GM18498 (cell line): ENCODE measurements around the gene GIPR.
"Not testable (repeated sequence)": the region's sequence is repeated elsewhere in the genome, so short reads cannot be mapped to it uniquely, and the experiment has no call there.

ENCODE experiments used
- ATAC-seq: cut with Tn5 transposase; IDR thresholded peaks from one replicate; pipeline ENCODE4 v1.9.1; 2021; ENCODE audit warnings: mild to moderate bottlenecking, moderate library complexity; ENCODE audit not compliant: unreplicated experiment

GIPR gene

GRCh38 chr19:45691516-45692186, 23.6 kb downstream of the GIPR start, which contains the start of gene SNRPD2:
Gene SNRPD2, minus strand, starts transcription at chr19:45691953. Its CDS starts 65 bp downstream, at chr19:45691888.
- ATAC-seq: peak; percentile 62

- peak; percentile 85 for ATAC-seq
Measured at GRCh38 chr19:45692187-45693105, 24.4 kb downstream of the GIPR start, which contains the start of gene QPCTL. Gene QPCTL, plus strand, starts transcription at chr19:45692666. Its CDS starts 38 bp downstream, at chr19:45692704.

DNA sequence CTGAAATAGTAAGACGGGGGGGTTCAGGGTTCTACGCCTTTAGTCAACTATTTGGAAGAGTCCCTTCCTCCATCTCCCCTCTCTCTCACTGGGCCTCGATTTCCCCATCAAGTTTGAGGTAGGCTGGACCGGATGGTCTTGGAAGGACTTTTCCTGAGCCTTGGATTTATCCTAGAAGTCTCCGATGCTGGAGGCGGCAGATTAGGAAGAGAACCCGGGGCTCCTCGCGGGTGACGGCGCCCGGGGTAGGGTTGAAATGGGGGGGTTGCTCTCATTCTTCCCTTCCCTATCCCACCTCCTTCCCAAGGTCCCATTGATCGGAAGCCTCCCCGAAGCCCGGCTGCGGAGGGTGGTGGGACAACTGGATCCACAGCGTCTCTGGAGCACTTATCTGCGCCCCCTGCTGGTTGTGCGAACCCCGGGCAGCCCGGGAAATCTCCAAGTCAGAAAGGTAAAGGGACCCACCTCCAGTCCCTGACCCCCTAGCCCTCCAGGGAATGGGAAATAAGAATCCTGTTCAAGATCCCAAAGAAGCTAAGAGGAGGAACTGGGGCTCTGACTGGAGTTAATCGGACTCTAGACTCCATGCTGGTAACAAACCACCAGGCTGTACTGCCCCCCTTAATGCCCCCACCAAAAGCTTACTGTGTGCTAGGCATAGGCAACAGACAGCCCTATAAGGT, 25.2 kb downstream of the GIPR start:
- no peak for ATAC-seq

GRCh38 chr19:45701676-45702075, 33.7 kb downstream of the GIPR start:
- ATAC-seq: no peak

GRCh38 chr19:45705115-45705514, 37.1 kb downstream of the GIPR start:
- ATAC-seq: no peak

DNA sequence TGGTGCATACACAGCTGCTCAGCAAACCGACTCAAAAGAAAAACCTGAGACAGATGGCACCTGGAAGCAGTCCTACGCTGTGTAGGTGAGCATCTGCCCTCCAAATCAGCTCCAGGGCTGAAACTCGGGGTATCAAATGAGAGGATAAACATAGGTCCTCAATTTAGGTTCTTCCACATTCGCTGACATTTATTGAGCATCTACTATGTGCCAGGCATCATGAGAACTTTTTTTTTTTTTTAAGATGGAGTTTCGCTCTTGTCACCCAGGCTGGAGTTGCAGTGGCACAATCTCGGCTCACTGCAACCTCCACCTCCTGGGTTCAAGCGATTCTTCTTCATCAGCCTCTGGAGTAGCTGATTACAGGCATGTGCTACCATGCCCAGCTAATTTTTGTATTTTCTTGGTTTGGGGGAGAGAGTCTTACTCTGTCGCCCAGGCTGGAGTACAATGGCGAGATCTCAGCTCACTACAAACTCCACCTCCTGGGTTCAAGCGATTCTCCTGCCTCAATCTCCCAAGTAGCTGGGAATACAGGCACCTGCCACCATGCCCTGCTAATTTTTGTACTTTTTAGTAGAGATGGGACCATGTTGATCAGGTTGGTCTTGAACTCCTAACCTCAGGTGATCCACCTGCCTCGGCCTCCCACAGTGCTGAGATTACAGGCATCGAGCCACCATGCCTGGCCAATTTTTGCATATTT, 37.8 kb downstream of the GIPR start:
- no peak for ATAC-seq

- ATAC-seq: no peak
Measured at GRCh38 chr19:45710356-45711130, 42.5 kb downstream of the GIPR start.

DNA sequence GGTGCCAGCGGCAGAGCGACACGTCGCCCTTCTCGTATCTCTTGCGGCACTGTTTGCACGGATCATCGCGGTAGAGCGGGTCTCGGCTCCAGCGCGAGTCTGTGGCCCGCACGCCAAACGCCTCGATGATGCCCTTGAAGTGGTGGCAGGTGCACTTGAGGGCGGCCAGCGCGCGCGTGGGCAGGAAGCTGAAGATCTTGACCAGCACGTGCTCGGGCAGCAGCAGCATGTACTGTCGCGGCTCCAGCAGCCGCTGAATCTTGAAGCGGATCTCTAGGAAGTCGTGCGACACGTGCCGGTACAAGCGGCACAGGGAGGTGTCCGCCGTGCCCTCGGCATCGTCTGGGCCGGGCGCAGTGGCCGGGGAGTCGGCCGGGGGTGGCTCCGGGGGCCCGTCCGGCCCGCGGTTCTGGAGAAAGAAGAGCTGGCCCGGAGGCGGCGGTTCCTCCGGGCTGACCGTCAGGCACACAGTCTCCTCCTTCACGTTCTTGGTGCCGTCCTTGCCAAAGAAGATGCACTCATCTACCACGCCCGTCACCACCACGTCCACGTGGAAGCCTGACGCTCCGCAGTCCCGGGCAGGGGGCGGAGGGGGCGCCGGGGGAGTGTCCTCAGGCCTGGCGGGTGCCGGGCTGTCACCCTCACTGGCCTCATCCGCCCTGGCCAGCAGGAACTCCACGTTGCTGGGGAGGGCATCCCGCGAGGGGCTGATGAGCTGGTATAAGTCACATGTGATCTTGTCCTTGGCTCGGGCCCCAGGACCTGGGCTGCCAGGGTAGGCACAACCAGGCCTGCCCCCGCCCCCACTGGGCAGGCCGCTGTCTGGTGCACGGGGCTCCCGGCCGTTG, 44.1 kb downstream of the GIPR start:
- no peak for ATAC-seq

DNA sequence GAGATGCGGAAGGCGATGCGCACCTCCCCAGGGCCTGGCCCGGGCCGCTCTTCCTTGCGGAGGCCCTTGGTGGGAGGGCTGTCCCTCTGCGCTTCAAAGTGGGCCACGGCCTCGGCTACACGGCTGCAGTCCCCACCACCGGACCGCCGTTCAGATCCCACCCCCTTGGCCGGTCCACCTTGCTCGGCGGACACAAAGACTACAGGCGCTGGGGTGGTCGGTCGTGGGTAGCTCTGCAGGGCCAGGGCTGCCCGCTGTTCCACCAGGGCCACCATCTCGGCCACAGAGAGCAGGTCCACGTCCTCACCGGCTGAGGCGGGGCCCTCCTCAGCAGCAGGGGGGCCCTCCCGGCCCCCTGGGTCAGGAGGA, 44.7 kb downstream of the GIPR start:
- ATAC-seq: no peak

DNA sequence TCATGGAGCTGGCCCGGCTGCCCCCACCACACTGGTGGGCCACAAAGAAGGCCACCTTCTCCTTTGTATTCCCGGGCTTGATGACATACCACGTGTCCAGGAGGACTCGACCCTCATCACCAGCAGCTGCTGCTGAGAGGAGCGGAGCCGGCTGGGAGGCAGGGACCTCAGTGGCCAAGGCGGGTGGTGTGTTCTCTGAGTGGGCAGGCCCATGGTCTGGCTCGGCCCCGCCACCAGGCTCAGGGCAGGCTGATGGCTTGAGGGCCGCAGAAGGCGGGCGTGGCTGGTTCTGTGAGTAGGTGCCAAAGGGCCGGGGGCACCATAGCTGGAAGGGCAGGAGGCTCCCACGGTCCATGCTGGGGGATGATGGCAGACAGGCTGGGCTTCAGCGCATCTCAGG, 45.1 kb downstream of the GIPR start:
- no peak for ATAC-seq

DNA sequence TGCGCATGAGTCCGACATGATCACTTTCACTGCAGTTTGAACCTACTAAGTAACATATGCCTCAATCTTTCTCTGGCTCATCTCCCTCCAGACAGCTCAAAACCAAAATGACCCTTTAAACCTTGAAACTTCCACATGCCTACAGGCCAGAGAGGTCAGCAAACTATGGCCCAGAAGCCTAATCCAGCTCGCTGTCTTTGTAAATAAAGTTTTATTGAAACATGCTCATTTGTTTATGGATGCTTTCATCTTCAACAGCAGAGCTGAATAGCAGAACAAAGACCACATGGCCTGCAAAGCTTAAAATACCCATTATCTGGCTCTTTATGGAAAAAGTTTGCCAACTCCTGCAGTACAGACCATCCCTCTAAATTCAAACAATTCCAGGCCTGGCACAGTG, 47.1 kb downstream of the GIPR start:
- ATAC-seq: no peak

GRCh38 chr19:45716359-45717130, 48.5 kb downstream of the GIPR start:
- ATAC-seq: peak; percentile 2

DNA sequence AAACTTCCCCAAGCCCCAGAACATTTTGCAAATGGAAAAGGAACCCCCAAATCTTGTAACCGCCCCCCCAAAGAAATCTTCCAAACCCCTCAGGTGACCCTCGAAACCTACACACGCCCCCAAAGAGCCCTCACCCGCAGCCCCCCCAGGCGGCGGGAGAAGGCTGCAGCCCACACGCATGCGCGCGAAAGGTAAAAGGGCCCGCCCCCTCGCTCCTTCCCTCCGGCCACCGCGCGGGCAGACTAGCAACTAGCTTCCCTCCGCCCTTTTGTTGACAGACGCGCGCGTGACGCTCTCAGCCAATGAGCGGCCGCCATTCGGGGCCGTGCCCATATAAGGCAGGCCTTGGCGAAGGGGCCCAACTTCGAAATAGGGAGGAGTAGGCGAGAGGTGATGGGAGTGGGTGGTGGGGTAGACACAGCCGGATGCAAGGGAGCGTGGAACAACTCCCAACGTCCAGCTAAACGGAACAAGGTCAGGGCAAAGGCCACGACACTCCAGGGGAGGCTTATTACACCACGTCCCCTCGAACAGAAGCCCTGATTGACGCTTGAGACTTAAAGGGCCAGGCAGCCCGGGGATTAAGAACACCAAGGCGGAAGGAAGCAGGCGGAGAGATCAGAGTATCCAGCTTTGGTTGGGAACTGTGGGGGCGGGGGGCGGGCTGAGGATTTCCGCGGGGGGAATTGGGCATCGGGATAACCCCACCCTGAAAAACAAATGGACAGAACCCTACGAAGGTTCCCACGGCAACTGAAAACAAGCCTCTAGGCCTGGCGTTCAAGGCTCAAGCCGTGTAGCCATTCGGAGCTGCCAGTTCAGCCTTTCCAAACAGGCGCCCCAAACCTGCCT, 49.3 kb downstream of the GIPR start:
- ATAC-seq: peak; percentile 90

DNA sequence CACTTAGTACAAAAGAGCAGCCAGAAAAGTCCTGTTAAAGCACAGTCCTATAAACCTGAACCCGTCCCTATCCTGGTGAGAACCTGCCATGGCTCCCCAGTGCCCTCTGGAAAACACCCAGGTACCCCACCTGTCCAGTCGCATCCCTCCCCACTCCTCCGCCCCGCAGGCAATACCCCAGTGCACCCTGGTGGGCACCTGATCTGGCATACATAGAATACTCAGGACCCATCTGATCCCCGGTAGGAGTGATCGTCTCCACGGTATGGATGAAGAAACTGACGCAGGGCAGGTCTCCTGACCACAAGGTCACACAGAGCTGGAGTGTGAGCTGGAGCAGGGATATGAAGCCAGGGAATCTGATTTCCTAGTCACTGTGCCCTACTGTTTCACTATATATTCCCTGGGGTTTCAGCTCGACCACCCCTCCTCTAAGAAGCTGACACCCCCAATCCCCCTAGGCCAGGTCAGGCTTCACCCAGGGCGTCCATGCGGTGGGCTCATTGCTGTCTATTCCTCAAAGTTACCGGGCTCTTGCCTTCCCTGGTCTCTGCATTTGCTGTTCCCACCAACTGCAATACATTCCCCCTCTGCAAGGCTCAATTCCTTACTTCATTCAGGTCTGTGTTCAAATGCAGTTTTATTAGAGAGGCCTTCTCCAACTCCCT, 50.1 kb downstream of the GIPR start:
- no peak for ATAC-seq

GRCh38 chr19:45720065-45720464, 52.0 kb downstream of the GIPR start:
- ATAC-seq: not testable (repeated sequence)

- not testable (repeated sequence) for ATAC-seq
Measured at GRCh38 chr19:45728683-45729082, 60.7 kb downstream of the GIPR start.

DNA sequence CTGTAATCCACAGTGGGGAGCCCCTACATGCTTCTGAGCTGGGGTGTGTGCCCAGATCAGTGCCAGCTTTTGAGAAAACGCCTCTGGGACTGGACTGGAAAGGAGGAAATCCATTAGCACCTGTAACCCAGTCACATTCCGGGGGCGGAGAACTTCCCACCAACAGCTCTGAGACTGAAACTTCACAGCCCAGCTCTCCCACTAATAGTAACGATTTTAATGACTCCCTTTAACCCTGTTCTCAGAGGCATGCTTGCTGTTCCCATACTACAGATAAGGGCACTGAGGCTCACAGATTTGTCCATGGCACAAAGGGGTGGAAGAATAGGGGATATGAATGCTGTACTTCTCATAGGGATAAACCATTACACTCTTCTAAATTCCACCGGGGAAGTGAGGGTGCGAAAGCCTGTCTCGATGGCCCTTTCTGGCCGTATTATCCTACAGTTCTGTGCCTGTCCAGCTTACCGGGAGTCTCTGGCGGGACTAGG, 61.8 kb downstream of the GIPR start:
- no peak for ATAC-seq
